ENCODE measurements around the gene ANKRD52. TPM values are rescaled to one million over a fixed set of nuclear protein-coding genes. Genes with fewer than 3 reads are reported as not detected.
"Not testable (repeated sequence)": the region's sequence is repeated elsewhere in the genome, so short reads cannot be mapped to it uniquely, and the experiment has no call there.

Gene ANKRD52
- 19.8 TPM for total RNA-seq

- peak; percentile 89 for ATAC-seq
Measured at GRCh38 chr12:56258068-56258819, at the start of gene ANKRD52. ANKRD52 (minus strand) TSS chr12:56258384; CDS start chr12:56258269, 115 bp downstream.

GRCh38 chr12:56307221-56307965, 49.2 kb upstream of the ANKRD52 start:
- no peak for ATAC-seq

- no peak for ATAC-seq
Measured at GRCh38 chr12:56304872-56305590, 46.8 kb upstream of the ANKRD52 start.

- ATAC-seq, result no peak
Measured at GRCh38 chr12:56304276-56304675, 46.1 kb upstream of the ANKRD52 start.

- peak; percentile 1 for ATAC-seq
Measured at GRCh38 chr12:56300644-56301464, 42.7 kb upstream of the ANKRD52 start.

DNA sequence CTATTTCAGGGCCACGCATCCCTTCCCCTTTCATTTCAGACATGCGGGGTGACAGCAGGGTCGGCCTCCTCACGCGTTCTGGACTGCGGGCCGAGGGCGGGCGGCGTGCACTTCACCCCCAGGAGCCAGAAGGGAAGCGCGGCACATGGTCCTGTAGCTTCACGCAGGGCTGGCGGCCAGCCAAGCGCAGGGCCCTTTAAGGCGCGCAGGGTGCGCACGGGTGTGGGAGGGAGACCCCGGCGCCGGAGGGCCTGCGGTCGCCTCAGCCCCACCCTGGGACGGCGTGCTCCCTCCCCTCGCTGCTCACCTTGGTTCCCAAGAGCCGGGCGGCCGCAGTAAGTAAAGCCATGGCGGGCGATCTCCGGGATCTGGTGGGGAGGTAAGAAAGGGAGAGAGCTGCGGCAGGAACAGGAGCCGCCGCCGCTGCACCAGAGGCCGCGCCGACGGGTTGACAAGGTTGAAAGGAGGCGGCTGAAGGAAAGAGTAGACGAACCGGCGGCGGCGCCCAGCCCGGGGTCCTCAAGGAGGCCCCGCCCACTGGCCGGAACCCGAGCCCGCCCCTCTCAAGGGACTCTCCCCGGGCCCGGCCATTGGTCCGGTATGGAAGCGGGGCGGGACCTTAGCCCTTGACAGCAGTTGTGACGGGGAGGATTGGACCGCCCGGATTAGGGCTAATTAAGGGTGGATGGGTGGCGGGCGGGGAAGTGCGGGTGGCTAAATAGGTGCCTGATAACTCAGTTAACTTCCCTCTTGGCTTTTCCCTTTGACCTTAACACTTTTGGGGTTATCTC, 41.9 kb upstream of the ANKRD52 start, which contains the start of gene CS:
Gene CS (minus strand): TSS at position 478 of the 791 bp plus-strand sequence. CDS start 129 bp downstream, at position 349.
- peak; percentile 99 for ATAC-seq

GRCh38 chr12:56299308-56299852, 41.2 kb upstream of the ANKRD52 start:
- peak; percentile 44 for ATAC-seq

DNA sequence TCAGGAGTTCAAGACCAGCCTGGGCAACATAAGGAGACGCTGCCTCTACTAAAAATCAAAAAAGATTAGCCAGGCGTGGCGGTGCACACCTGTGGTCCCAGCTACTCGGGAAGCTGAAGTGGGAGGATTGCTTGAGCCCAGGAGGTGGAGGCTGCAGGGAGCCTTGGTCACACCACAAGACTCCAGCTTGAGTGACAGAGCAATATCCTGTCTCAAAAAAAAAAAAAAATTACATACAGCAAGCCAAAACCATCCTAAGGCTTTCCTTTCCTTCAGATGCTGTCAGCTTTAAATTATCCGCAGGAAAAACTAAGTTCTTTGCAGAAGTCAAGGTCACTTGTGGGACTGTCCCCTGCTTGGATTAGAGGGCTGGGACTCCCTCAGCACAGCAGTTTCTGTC, 40.6 kb upstream of the ANKRD52 start:
- no peak for ATAC-seq

GRCh38 chr12:56297400-56297799, 39.2 kb upstream of the ANKRD52 start:
- ATAC-seq, result no peak

DNA sequence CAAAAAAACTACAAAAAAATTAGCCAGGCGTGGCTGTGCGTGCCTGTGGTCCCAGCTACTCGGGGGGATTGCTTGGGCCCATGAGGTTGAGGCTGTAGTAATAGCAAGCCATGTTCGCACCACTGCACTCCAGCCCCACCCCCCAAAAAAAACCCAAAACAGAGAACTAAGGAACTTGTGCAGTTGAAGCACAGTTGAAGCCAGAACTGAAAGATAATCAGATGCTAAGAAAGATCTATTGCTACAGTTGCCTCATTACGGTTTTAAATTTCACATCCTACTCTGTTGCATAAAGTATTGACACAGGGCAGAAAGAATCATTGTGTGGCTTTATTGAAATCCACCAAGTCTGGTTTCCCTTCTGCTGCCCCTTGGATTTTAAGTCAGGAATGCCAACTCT, 38.1 kb upstream of the ANKRD52 start:
- no peak for ATAC-seq

DNA sequence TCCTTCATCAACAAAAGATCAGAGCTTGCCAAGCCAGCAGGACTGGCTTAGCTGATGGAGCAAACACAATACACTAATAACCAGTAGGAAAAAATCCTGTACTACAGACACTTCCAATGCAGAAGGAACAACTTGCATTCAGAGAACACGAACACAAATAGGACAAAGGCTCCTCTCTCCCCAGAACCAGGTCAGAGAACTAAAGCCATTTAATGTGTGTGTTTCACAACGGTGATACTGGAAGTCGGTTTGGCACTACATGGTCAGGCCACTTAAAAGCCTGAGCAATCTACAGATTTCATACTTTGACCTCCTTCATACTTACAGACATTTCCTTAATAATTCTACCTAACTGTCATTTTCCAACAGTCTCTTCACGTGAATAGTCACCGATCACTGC, 35.6 kb upstream of the ANKRD52 start:
- no peak for ATAC-seq

- ATAC-seq, result no peak
Measured at GRCh38 chr12:56288705-56289387, 30.7 kb upstream of the ANKRD52 start.

- no peak for ATAC-seq
Measured at GRCh38 chr12:56286044-56286830, 28.1 kb upstream of the ANKRD52 start.

- ATAC-seq, result not testable (repeated sequence)
Measured at GRCh38 chr12:56284263-56284662, 26.1 kb upstream of the ANKRD52 start.

DNA sequence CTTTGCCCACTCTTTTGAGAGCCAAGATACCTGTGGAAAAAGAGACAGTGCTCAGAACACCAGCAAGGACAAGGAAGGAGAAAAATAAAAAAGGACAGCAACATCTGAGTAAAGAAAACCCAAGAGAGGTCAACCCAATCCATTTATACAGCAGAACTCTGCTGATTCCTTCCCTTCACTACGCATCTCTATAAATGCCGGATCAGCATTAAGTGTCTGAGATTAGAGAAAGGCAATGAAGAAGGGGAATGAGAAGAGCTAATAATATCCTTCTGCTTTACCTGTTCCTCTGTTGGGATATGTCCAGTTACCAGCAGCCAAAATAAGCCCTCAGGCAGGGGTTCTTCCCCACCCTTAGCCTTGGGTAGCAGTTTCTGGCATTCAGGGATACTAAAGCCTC, 24.4 kb upstream of the ANKRD52 start:
- no peak for ATAC-seq

DNA sequence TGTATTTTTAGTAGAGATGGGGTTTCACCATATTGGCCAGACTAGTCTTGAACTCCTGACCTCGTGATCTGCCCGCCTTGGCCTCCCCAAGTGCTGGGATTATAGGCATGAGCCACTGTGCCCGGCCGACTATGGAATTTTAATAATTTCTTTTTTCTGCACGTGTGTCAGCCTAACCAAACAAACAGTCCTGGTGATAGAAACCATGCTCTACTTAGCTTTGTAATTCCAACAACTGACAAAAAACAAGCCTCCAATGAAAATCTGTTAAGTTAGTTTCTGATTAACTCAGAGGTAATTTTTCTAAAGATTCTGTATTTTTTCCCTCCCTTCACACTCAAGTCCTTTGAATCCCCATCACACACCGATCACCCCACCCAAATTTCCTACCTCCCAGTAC, 23.8 kb upstream of the ANKRD52 start:
- ATAC-seq, result no peak

- ATAC-seq, result no peak
Measured at GRCh38 chr12:56280849-56281248, 22.7 kb upstream of the ANKRD52 start.

DNA sequence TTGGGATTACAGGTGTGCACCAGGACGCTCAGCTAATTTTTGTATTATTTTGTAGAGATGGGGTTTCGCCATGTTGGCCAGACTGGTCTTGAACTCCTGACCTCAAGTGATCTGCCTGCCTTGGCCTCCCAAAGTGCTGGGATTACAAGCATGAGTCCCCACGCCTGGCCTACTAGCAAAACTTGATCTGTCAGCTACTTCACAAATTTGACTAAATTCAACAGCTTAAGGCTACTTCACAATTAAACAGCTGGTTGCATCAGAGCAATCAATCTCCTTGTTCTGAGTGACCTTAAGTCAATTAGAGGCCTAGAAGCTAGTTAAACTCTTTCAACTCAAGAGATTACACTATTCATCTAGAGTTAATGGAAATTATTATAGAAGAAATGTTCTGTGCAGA, 20.7 kb upstream of the ANKRD52 start:
- ATAC-seq, result peak; percentile 62

DNA sequence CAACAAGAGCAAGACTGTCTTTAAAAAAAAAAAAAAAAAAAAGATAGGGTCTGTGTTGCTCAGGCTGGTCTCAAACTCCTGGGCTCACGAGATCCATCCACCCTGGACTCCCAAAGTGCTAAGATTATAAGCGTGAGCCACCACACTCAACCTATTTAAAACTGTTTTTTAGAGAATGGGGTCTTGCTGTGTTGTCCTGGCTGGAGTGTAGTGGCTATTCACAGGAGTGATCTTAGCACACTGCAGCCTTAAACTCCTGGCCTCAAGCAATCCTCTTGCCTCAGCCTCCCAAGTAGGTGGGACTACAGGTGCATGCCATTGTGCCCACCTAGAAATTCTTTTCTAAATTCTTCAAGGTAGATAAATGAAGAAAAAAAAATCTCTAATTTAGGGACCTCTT, 16.1 kb upstream of the ANKRD52 start:
- no peak for ATAC-seq

DNA sequence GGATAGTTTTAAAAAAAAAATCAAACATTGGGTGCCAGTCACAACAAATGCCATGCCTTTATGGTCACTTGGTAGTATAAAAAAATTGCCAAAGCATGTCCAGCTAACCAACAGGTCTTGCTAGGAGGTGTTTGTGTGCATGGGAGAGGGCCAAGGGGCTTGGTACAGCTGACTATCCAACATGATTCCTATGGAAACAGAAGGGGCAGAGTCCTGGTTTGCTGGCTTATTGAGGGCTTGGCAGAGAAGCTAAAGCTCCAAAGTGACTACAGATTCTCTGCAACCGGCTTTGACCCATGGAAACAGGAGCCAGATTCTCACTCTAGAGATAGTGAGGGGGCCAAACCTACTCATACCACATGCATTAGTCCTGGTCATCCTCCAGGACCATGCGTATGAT, 14.3 kb upstream of the ANKRD52 start:
- not testable (repeated sequence) for ATAC-seq
